Stimulated activated CD4-positive, alpha-beta T cell treated with anti-CD3 and anti-CD28 coated beads, Interleukin-4, amount 100 ng/mL, for 4 hours (primary cell): ENCODE results near the gene WDFY3.

ENCODE experiments used
- DNase-seq, 2 experiments: peaks; one replicate each; pipeline ENCODE4 v3.0.0-alpha.2; 2020

The WDFY3 gene

GRCh38 chr4:84907145-84907544, 59.3 kb downstream of the WDFY3 start:
- DNase-seq = no peak

- no peak for DNase-seq
Observed at GRCh38 chr4:84905646-84906045, 60.8 kb downstream of the WDFY3 start.

DNA sequence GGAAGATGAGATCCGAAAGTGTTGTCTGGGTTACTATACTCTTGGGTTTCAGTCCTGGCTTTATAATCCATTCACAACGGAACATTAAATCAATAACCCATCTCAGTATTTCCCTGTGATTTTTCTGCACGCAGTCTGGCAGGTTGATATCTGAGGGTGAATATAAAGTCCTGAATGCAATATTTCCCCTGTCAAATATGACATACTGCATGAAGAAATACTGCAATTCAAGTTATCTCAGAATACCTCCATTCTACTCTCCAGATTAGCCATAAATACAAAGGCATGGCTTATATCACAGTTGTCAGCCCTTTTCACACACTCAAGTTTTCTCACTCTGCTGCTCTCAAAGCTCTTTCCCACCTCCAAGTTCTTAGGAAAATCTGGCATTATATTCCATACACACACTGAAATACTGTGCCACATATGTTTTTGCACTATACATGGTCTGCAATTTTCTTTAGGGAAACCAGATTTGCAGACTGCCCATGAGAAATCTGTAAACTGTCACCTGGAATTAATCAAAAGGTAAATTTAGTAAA, 64.7 kb downstream of the WDFY3 start:
- DNase-seq = no peak

DNA sequence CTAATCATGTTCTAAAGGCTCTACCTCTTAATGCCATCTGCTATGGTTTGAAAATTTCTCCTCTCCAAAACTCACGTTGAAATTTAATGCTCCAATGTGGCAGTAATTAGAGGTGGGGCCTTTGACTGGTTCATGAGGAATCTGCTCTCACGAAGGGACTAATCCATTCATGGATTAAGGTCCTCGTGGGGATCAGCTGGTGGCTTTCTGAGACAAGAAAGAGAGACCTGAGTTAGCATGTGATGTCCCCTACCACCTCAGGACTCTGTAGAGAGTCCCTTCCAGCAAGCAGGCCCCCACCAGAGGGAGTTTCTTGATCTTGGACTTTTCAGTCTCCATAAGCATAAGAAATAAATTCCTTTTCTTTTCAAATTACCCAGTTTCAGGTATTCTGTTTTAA, 65.3 kb downstream of the WDFY3 start:
- no peak for DNase-seq

DNA sequence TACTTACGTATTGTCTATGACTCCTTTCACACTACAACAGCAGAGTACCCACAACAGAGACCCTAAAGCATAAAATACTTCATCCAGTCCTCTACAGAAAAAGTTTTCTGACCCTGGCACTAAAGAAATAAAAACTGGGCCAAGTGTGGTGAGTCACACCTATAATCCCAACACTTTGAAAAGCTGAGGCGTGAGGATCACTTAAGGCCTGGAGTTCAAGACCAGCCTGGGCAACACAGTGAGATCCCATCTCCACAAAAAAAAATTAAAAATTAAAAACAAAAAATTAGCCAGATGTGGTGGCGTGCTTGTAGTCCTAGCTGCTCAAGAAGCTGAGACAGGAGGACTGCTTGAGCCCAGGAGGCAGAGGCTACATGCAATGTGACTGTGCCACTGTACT, 66.9 kb downstream of the WDFY3 start:
- DNase-seq = no peak

DNA sequence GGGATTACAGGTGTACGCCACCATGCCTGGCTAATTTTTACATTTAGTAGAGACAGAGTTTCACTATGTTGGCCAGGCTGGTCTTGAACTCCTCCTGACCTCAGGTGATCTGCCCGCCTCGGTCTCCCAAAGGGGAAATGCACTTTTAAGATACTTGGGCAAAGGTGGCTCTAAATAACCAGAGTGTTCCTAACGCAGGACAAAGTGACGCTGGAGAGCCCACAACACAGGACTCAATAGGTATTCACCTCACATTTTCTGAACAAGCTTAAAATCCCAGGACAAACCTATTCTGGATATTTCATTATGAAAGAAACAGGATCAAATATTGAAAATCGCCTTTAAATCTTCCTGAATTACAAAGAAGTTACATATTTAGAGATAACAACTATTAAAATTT, 69.0 kb downstream of the WDFY3 start:
- no peak for DNase-seq

DNA sequence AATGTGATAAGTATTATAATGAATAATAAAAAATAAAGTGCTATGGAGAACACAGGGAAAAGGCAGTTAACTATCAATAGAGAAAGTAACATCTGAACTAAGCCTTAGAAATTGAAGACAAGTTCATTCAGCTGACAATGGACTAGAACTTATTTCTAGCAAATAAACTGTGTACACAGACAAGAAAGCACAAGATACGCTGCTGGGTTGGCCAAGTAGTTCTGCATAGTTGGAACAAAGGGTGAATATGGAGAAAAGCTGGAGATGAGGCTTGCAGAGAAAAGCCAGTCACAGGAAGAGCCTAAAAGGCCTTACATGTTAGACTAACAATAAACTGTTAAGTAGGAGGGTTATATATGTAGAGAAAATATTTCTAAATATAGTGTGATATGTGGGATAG, 71.2 kb downstream of the WDFY3 start:
- no peak for DNase-seq

DNA sequence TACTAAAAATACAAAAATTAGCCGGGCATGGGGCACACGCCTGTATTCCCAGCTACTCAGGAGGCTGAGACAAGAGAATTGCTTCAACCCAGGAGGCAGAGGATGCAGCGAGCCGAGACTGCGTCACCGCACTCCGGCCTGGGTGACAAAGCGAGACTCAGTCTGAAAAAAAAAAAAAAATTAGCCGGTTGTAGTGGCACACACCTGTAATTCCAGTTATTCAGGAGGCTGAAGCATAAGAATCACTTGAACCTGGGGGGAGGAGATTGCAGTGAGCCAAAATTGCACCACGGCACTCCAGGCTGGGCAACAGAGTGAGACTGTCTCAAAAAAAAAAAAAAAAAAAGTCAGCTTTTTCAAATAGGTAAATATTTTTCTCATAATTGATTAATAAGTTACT, 71.9 kb downstream of the WDFY3 start:
- no peak for DNase-seq

GRCh38 chr4:84892950-84893349, 73.5 kb downstream of the WDFY3 start:
- no peak for DNase-seq

DNA sequence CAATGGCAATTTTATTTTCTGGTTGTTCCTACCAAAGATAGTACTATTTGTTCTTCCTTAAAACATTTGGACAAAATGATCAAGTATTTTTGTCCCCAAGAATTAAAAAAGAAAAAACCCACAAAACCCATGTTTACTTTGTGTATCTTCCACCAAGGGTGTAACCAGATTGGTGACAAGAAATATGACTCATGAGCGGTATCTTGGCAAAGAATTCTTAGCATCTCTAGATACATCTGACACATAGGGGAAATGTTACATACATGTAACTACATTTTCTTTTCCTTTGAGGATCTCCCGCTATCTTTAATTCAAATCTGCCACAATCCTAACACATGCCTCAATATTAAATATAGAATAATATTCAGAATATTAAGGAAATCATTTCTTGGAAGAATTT, 78.7 kb downstream of the WDFY3 start:
- DNase-seq = no peak

- DNase-seq = no peak
Observed at GRCh38 chr4:84879651-84880200, 86.8 kb downstream of the WDFY3 start.

- no peak for DNase-seq
Observed at GRCh38 chr4:84878546-84878945, 87.9 kb downstream of the WDFY3 start.

- no peak for DNase-seq
Observed at GRCh38 chr4:84878090-84878489, 88.4 kb downstream of the WDFY3 start.

GRCh38 chr4:84877051-84877833, 89.2 kb downstream of the WDFY3 start:
- no peak for DNase-seq

- DNase-seq = no peak
Observed at GRCh38 chr4:84875636-84876371, 90.7 kb downstream of the WDFY3 start.

DNA sequence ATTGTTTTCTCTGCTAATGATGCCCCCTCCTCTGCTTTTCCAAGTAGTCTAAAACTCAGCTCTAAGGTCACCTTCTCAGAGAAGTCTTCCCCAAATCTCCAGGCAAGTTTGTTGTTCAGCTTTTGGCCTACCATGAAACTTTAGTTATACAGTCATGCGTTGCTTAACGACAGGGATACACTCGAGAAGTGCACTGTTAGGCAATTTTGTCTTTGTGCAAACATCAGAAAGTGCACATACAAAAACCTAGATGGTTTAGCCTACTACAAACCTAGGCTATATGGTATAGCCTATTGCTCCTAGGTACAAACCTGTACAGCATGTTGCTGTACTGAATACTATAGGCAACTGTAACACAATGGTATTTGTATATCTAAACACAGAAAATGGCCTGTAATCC, 91.9 kb downstream of the WDFY3 start:
- no peak for DNase-seq

GRCh38 chr4:84870398-84871163, 95.9 kb downstream of the WDFY3 start:
- no peak for DNase-seq

DNA sequence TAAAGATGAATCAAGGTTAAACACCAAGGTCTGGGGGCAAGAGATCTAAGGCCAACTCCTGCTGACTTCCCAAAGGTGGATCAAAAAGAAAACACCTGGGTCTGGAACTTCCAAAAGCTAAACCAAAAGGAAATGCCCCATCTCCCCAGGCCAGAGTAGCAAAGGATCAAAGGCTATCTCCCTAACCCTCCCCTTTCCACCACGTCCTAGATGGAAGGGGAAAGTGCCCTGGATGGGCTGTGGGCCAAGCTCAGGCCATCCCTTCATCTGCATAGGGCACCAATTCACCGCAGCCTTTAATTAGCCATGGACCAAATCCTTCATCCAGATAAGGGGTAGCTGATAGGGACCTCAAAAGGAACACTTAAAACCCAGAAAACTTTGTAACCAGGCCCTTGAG, 100.2 kb downstream of the WDFY3 start:
- DNase-seq = no peak

DNA sequence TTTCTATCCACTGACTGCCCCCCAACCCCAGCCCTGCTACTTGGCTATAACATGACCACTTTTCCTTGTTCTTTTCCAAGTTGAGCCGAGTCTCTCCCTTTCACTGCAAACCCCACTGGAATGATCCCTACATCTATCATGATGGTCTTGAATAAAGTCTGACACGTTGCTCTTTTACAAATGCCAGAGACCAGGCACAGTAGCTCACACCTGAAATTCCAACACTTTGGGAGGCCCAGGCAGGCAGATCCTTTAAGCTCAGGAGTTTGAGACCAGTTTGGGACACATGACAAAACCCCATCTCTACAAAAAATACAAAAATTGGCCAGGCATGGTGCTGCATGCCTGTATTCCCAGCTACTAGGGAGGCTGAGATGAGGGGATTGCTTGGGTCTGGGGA, 100.9 kb downstream of the WDFY3 start:
- DNase-seq = no peak

- no peak for DNase-seq
Observed at GRCh38 chr4:84862064-84862463, 104.4 kb downstream of the WDFY3 start.

DNA sequence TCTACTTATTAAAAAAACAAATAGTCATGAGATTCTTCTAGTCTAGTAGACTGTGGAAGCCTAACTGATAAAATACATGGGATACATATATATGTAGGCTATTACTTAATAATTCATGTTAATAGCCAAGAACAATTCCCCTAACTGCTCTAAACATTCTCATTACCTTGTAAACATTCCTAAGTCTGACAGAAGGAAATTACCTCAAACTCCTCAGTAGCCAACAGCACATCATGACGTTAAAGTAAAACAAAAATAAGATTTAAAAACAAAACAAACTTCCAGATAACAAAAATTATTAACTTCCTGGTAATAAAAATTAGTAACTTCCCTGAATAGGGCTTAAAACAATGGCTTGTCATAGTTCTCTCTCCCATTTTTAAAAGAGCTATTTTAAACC, 109.2 kb downstream of the WDFY3 start:
- no peak for DNase-seq

- DNase-seq = no peak
Observed at GRCh38 chr4:84856468-84857049, 109.9 kb downstream of the WDFY3 start.

GRCh38 chr4:84855774-84856173, 110.7 kb downstream of the WDFY3 start:
- no peak for DNase-seq
